Heart right ventricle (tissue), 16 donors: ENCODE results near the gene NPAS1. TPM values are rescaled to one million over a fixed set of nuclear protein-coding genes. Genes with fewer than 3 reads are reported as not detected.

ENCODE experiments used
- ATAC-seq, 8 donors: fragments of 200-7000 bp; cut with Tn5 transposase; one replicate each; pipeline ENCODE4 v1.9.1; 2020; ENCODE audit warnings: mild to moderate bottlenecking in 8 of 8, moderate library complexity in 8 of 8, moderate number of reproducible peaks in 1 of 8
- DNase-seq, 2 donors: peaks; one replicate each; pipeline ENCODE4 v3.0.0-alpha.2; 2020
- H3K27ac ChIP-seq, 10 donors: fragments of 200-600 bp; sonication (generic) in 2 of 10; one replicate each; pipeline versions ENCODE4 v1.5.0 to v1.8.0; 2020 to 2022; ENCODE audit warnings: mild to moderate bottlenecking in 3 of 10
- H3K27me3 ChIP-seq, 7 donors: fragments of 200-600 bp; one replicate each; pipeline ENCODE4 v1.8.0; 2021 to 2022; ENCODE audit warnings: mild to moderate bottlenecking in 2 of 7
- H3K36me3 ChIP-seq, 9 donors: fragments of 200-600 bp; sonication (generic) in 1 of 9; one replicate each; pipeline versions ENCODE4 v1.5.0 to v1.8.0; 2020 to 2022; ENCODE audit warnings: mild to moderate bottlenecking in 2 of 9
- H3K4me1 ChIP-seq, 9 donors: fragments of 200-600 bp; sonication (generic) in 1 of 9; one replicate each; pipeline versions ENCODE4 v1.5.0 to v1.8.0; 2020 to 2022; ENCODE audit warnings: mild to moderate bottlenecking in 4 of 9
- H3K4me3 ChIP-seq, 10 donors: fragments of 200-600 bp; sonication (generic) in 2 of 10; one replicate each; pipeline versions ENCODE4 v1.5.0 to v1.8.0; 2020 to 2022; ENCODE audit warnings: mild to moderate bottlenecking in 7 of 10, moderate library complexity in 2 of 10
- H3K9me3 ChIP-seq, 11 donors: fragments of 200-600 bp in 10 of 11; sonication (generic) in 2 of 11; one replicate each; pipeline versions ENCODE4 v1.5.0 to v1.8.0; 2013 to 2022; ENCODE audit warnings: mild to moderate bottlenecking in 2 of 11, control low read depth in 1 of 11, moderate library complexity in 1 of 11
- CTCF ChIP-seq, 9 donors: fragments of 200-600 bp; sonication (generic) in 2 of 9; IDR thresholded peaks; one replicate each; pipeline versions ENCODE4 v1.5.0 to v1.8.0; 2021 to 2022; ENCODE audit warnings: antibody characterized with exemption in 9 of 9, mild to moderate bottlenecking in 5 of 9, moderate library complexity in 1 of 9
- WGBS, 2 donors: extraction: QIAGEN DNeasy Blood & Tissue Kit; methylation state at CpG; one replicate each; pipeline ENCODE4 v1.1.7; 2013; ENCODE audit warnings: inconsistent platforms in 1 of 2; 5-methylcytosine and 5-hydroxymethylcytosine counted together
- intact Hi-C, 10 donors: fragments of 100-400 bp; cut with DNase I; formaldehyde crosslinking; loops; one replicate each; pipeline versions ENCODE4 v1.11.1 to v1.14.2; 2022
- polyA plus RNA-seq, 2 donors: library from polyadenylated mRNA; stranded (reverse); fragments of 200-250 nt; gene quantifications; one replicate each; pipeline ENCODE4 v1.2.3, GENCODE V29; 2013
- total RNA-seq, 10 donors: library from RNA; stranded (reverse); fragmentation: NEBNext Ultra II Directional in 3 of 10; extraction: Animal tissue kit (Norgen Biotek cat#: 25700) in 3 of 10; gene quantifications; one replicate each; pipeline versions ENCODE4 v1.2.1 to v1.2.4, GENCODE V29; 2021 to 2023
- donor health status: Arrhythmogenic right ventricular cardiomyopathy.
- donor health status: ischemic (EF 13 %, LVEDD 7.1; RV severe dilation, severe dysfunction).
- donor health status: healthy with polysubstance abuse.
- donor health status: DM: no; HTN: yes; CAD: no.
- donor health status: DM: no; HTN: no; CAD: no.
- donor health status: ischemic (EF 25% LVEDD 6.9; RV normal size, moderate dysfunction).
- donor health status: ischemic (EF 25% LVEDD 5.7; RV mildly dilated, moderate dysfunction).
- donor health status: healthy.
- donor health status: DM: yes; HTN: yes; CAD: no.
- donor health status: Ischemic cardiomyopathy.
- donor health status: ischemic (EF 35%, LVEDD 5.7; RV mildly dilated, moderate dysfunction).
- donor health status: nonischemic (EF 11% LVEDD 7.7; RV severe dilation, severe dysfunction).
- donor health status: DM: yes; HTN: yes; CAD: no.
- donor health status: PGD.
- donor health status: ischemic (EF 29% LVEDD 5.4; RV normal size, mild dysfunction).
- donor health status: nonischemic (EF 23%, LVEDD 6.1; RV moderate dilation, normal function).

The NPAS1 gene
- total and polyA plus RNA-seq, 12 donors: 0.17 to 1.3 (median 0.40) TPM; not detected in 2

- peaks cover 22 to 83% (median 68%) of the 10 kb centered on the region in 9 donors for H3K4me1 ChIP-seq
- 61 to 74% methylated on average over 14 of the region's 14 CpGs for WGBS, 2 donors
- H3K4me3 ChIP-seq: no peak overlapping the region
- peak overlapping the region; percentile 44 to 84 (median 78) for H3K27ac ChIP-seq
- no peak for TF ChIP-seq CTCF (IDR thresholded peaks at IDR 0.05)
- DNase-seq (no peak), ATAC-seq (peak in 4 of 8 donors; percentile 20 to 51 (median 28))
- no peaks in the 10 kb centered on the region for H3K9me3 ChIP-seq
- H3K27me3 ChIP-seq: no peaks in the 10 kb centered on the region
- peaks cover 0 to 30% (median 5%) of the 10 kb centered on the region in 9 donors for H3K36me3 ChIP-seq
- intact Hi-C loops: loop anchor here in 2 of 10 donors (5.0 to 10.0 kb wide), 2 partner anchors 51 to 58 kb away; no protein-coding TSS in a partner anchor
Observed at GRCh38 chr19:46985542-46986415, 33.9 kb upstream of the NPAS1 start.

DNA sequence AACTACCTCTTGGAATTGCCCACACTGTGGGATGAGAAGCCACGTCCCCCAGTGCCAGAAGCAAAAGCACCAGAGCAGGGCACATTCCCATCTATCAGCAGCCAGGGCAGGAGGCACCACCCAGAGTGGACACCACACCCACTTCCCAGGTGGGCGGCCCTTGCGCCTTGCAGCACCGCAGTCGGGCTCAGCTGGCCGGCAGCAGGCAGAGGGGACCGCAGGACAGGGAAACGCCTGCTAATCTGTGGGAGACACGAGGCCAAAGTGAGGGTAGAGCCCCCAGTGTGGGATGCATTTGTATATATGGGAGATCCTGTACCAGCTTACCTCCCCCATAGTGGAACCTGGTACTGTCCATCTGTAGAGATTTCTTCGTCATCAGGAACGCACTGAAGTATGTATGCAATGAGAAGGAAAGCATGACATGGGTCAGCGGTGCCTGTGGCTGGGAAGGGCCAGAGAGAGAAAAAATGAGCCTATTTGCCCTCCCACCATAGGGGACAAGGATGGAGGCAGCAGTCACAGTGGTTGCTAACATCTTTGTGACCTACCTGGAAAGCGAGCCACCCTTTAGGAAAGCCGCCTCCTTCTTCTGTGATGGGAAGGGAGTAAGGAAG lies 30.9 kb upstream of the NPAS1 start:
- DNase-seq (no peak), ATAC-seq (no peak)
- no peaks in the 10 kb centered on the region for H3K9me3 ChIP-seq
- peaks cover 0 to 49% (median 5%) of the 10 kb centered on the region in 9 donors for H3K36me3 ChIP-seq
- no peak overlapping the region for H3K4me3 ChIP-seq
- intact Hi-C loops: loop anchor here in 2 of 10 donors (5.0 to 10.0 kb wide), 2 partner anchors 54 to 61 kb away; no protein-coding TSS in a partner anchor
- 78 to 82% methylated on average over 14 of the region's 14 CpGs for WGBS, 2 donors
- no peaks in the 10 kb centered on the region for H3K27me3 ChIP-seq
- peak overlapping the region in 5 of 10 donors; percentile 13 to 86 (median 35) for H3K27ac ChIP-seq
- no peak for TF ChIP-seq CTCF (IDR thresholded peaks at IDR 0.05)
- H3K4me1 ChIP-seq: peaks cover 32 to 87% (median 76%) of the 10 kb centered on the region in 9 donors

DNA sequence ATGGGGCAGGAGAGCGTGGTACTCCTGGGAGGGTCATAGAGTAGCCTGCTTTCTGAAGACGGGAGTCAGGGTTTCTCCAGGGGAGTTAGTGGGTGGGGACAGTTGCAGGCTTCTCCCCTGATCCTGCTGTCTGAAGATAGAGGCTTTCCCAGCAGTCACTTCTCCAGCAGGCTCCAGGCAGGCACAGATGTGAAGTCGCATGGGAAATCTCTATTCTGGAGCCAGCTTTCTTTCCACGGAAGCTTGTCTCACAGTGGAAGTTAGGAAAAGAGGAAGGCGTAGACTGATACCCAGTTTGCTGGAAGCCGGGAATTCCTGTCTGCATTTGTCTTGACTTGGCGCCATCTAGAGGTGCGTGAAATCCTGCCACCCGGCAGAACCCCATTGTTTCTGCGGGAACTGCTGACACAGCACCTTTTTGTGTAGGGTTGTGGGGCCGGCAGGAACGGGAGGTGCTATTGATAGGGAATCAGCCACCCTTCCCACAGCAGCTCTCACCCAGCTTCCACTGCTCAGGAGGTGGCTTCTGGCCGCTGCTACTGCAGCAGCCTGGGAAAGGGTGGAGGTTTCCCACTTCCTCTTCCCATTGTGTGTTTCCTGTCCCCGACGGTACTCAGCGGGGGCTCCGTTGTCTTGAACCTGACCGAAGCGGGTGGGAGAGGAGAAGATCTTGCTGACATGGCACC lies 28.5 kb upstream of the NPAS1 start:
- DNase-seq (peak; percentile 78 to 91), ATAC-seq (peak; percentile 51 to 84 (median 73))
- no peaks in the 10 kb centered on the region for H3K9me3 ChIP-seq
- intact Hi-C loops: loop anchor here (1.0 to 10.0 kb wide), 11 partner anchors 65 to 246 kb away; partner anchors contain the start of genes FKRP (in 1 of the 10) and STRN4 (in 1 of the 10)
- peaks cover 0 to 70% (median 5%) of the 10 kb centered on the region in 9 donors for H3K36me3 ChIP-seq
- peak overlapping the region in 3 of 10 donors; percentile 9 to 24 (median 12) for H3K4me3 ChIP-seq
- H3K4me1 ChIP-seq: peaks cover 24 to 83% (median 67%) of the 10 kb centered on the region in 9 donors
- H3K27me3 ChIP-seq: no peaks in the 10 kb centered on the region
- 10 to 15% methylated on average over 19 of the region's 19 CpGs for WGBS, 2 donors
- peak overlapping the region; percentile 76 to 87 (median 84) for H3K27ac ChIP-seq
- TF ChIP-seq CTCF (IDR thresholded peaks at IDR 0.05): peak; percentile 73 to 96 (median 90)
